ENCODE results near the gene EPSTI1.

DNA sequence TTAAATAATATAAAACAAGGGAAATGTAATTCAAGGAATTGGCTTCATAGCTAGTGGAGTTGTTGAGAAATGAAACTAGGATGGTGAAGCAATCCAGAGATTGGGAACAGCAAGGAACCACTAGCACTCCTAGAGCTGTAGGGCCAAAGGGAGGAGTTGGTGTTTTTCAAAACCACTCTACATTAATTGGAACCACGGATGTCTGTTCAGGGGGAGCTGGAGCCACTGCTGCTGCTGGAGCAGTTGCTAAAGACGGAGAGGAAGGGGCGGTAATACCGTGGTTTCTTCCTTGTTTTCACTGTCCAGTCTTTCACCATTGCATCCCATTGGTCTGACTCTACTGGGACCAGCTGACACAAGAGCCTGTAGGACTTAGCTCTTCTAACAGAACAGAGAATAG is 39.8 kb upstream of the EPSTI1 start:
- TF ChIP-seq, protein P1, sequence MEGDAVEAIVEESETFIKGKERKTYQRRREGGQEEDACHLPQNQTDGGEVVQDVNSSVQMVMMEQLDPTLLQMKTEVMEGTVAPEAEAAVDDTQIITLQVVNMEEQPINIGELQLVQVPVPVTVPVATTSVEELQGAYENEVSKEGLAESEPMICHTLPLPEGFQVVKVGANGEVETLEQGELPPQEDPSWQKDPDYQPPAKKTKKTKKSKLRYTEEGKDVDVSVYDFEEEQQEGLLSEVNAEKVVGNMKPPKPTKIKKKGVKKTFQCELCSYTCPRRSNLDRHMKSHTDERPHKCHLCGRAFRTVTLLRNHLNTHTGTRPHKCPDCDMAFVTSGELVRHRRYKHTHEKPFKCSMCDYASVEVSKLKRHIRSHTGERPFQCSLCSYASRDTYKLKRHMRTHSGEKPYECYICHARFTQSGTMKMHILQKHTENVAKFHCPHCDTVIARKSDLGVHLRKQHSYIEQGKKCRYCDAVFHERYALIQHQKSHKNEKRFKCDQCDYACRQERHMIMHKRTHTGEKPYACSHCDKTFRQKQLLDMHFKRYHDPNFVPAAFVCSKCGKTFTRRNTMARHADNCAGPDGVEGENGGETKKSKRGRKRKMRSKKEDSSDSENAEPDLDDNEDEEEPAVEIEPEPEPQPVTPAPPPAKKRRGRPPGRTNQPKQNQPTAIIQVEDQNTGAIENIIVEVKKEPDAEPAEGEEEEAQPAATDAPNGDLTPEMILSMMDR (IDR thresholded peaks at IDR 0.05), result no peak
- TF ChIP-seq POLR2AphosphoS5 (IDR thresholded peaks at IDR 0.05) (no peak), POLR2A (IDR thresholded peaks at IDR 0.05) (no peak)

Data from breast epithelium (tissue), 3 donors.